ENCODE results near the gene MEAK7.
A peak's percentile ranks its signal among the peaks of the same experiment; 100 is the strongest.
"Not testable (repeated sequence)": the region's sequence is repeated elsewhere in the genome, so short reads cannot be mapped to it uniquely, and the experiment has no call there.

MEAK7 gene

DNA sequence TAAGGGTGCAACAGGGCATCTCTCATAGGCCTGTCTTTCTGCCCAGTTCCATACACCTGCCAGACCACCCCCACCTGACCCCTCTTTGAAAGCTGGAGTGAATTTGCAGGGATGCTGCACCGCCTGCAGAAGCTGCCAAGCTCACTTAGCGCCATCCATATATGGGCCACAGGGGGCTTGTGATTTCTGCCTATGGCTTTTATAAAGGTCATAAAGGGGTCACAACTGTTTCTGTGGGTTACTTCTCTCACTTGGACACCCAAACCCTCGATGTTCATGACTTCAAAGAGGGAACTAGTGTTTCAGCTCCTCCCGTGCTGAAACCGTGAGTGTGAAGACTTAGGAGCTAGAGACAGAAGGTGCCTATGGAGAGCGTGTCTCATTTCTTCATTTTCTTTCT lies 23.9 kb upstream of the MEAK7 start:
- TF ChIP-seq, protein P1, sequence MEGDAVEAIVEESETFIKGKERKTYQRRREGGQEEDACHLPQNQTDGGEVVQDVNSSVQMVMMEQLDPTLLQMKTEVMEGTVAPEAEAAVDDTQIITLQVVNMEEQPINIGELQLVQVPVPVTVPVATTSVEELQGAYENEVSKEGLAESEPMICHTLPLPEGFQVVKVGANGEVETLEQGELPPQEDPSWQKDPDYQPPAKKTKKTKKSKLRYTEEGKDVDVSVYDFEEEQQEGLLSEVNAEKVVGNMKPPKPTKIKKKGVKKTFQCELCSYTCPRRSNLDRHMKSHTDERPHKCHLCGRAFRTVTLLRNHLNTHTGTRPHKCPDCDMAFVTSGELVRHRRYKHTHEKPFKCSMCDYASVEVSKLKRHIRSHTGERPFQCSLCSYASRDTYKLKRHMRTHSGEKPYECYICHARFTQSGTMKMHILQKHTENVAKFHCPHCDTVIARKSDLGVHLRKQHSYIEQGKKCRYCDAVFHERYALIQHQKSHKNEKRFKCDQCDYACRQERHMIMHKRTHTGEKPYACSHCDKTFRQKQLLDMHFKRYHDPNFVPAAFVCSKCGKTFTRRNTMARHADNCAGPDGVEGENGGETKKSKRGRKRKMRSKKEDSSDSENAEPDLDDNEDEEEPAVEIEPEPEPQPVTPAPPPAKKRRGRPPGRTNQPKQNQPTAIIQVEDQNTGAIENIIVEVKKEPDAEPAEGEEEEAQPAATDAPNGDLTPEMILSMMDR (conservative IDR thresholded peaks at IDR 0.05; ENCODE audit: low read depth) = no peak
- CTCF ChIA-PET = interaction anchor here (0.7 to 0.9 kb wide), 2 partner anchors 22 to 246 kb away, joined by 3 to 4 read pairs; no protein-coding TSS in a partner anchor
- DNase-seq (ENCODE audit: low spot score) = no peak
- H3K27ac ChIP-seq = no peak overlapping the region
- POLR2A ChIA-PET (ENCODE audit: low non-redundant PET) = no interaction called here

DNA sequence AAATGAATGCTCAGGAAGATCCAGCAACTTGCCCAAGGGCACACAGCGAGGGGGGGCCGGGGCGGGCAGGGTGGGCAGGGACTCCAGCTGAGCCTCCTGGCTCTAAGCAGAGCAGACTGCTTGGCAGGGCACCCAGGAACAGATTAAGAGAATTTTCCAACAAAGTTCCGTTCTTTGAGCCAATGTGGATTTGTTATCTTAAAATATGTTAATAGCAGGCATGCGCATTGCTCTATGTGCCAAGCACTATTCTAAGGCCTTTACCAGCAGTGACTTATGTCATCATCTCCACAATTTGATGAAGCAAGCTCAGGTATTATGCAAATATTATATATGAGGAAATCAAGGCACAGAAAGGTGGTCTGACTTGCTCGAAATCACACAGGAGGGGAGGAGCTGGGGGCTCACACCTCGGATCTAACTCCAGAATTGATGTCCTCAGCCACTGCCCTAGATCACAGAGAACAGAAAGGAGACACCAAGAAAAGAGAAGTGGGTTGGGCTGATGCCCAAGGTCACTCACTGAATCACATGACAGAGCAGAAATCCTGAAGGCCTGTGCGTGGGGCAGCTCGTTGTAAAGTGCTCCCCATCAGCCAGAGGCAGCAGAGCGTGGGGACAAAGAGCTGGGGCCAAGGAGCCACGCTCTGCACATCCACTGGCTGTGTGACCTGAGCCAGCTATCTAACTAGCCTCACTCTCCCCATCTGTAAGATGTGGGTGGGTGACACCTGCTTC lies 23.2 kb upstream of the MEAK7 start:
- ChIA-PET CTCF (interaction anchor here (0.9 kb wide), 1 partner anchor 21 kb away, joined by 3 read pairs; no protein-coding TSS in a partner anchor), POLR2A (ENCODE audit: low non-redundant PET) (no interaction called here)

DNA sequence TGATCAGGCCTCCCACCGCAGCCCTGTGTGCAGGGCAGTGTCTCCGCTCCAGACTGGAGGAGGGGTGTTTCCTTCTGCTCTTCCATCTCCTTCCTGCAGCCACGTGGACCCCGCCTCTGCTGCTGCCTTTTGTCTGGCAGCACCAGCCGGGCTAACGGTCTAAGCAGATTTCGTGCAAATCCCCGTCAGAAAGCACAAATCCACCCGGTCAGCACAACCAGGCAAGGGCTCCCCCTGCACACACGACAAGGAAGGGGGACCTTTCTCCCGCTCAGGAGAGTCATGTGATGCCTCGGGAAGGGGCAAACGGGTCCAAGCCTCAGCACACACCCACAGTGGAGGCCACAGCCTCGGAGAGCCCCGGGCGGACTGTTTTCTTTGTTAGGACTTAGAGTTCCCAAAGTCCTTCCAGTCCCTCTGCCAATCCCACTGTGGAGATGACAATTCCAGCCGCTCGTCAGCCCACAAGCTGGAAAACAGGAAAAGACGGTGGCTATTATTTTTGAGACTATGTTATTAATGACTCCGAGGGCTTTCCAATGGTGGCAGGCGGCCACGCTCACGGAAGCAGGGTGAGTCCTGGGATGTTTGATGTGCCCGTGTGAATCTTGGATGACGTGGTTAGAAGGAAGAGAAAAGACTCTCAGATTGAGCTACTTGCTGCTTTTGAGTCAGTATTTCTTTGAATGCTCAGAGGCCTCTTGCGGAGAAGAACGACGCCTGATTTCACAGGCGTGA lies 22.5 kb upstream of the MEAK7 start:
- H3K27ac ChIP-seq = no peak overlapping the region
- TF ChIP-seq, protein P1 (conservative IDR thresholded peaks at IDR 0.05; ENCODE audit: low read depth) = no peak
- DNase-seq (ENCODE audit: low spot score) = no peak
- ChIA-PET CTCF (no interaction called here), POLR2A (ENCODE audit: low non-redundant PET) (no interaction called here)

More for the DNA sequence above, 23.2 kb upstream of the MEAK7 start:
- no peak overlapping the region for H3K27ac ChIP-seq
- TF ChIP-seq, protein P1 (conservative IDR thresholded peaks at IDR 0.05; ENCODE audit: low read depth) = no peak
- DNase-seq (ENCODE audit: low spot score) = no peak

DNA sequence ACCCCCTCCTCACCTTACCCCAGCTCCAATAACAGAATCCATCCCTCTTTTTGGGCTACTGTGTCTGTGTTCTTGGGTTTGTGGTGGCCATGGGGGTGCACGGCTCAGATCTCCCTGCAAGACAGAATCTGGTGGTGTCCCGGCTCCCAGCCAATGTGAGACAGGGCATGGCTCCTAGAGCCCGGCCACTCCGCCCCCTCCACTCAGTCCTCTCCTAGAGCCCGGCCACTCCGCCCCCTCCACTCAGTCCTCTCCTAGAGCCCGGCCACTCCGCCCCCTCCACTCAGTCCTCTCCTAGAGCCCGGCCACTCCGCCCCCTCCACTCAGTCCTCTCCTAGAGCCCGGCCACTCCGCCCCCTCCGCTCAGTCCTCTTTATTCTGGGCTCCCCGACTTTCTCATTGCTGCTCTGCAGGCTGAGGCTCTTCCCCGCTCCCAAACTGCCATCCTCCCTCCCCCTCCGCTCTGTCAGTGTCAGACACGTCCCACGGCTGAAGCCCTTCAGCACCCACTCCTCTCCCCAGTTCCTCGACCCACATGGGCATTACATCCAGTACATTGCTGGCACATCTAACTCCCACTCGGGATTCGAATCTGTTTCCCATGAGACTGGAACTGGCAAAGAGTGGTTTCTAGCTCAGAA lies 20.6 kb upstream of the MEAK7 start:
- CTCF ChIA-PET; DNase-seq (ENCODE audit: low spot score); H3K27ac ChIP-seq: not testable (repeated sequence)
- POLR2A ChIA-PET (ENCODE audit: low non-redundant PET) = interaction anchor here (0.7 kb wide), 1 partner anchor 80 kb away, joined by 3 read pairs; no protein-coding TSS in a partner anchor

DNA sequence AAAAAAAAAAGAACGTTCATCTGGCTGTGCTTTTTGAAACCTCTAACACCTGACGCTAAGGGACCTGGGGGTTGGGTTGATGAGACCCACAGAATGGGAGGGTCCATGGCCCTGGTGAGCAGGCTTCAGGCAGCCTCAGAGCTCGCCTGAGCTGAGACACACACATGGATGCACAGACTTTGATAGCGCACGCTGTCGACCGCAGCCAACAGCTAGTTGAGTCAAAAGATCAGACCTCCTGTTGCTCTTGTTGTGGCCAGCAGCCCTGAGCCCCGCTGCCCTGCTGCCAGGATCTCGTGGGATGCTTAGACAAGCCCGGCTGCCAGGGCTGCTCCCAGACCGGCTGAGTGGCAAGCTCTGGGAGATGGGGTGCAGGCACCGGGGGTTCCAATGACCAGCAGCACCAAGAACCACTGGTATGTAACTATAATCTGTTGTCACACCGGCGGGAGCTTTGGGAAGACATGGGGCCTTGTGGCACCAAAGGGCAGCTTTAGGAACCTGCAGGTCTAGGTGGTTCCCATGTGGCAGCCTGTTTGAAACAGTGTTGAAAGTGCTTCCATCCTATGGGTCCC lies 20.0 kb upstream of the MEAK7 start:
- CTCF ChIA-PET = no interaction called here
- no peak for DNase-seq (ENCODE audit: low spot score)
- TF ChIP-seq, protein P1 (conservative IDR thresholded peaks at IDR 0.05; ENCODE audit: low read depth) = no peak
- H3K27ac ChIP-seq = no peak overlapping the region
- POLR2A ChIA-PET (ENCODE audit: low non-redundant PET) = no interaction called here

DNA sequence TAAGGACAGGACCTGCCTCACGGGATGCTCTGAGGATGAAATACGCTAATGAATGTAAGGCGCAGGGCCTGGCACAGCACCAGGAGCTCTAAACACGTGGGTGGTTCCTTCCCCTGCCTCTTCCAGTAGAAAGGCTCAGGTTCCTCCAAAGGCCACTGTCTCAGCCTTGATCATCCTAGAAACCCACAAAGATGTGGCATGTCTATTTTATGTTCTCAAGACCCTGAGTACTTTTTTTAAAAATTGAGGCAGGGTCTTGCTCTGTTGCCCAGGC lies 17.0 kb upstream of the MEAK7 start:
- TF ChIP-seq, protein P1 (conservative IDR thresholded peaks at IDR 0.05; ENCODE audit: low read depth) = no peak
- peak overlapping the region; percentile 16; the same call in 1 of the 2 replicates for H3K27ac ChIP-seq
- ChIA-PET CTCF (no interaction called here), POLR2A (ENCODE audit: low non-redundant PET) (no interaction called here)
- no peak for DNase-seq (ENCODE audit: low spot score)
